ENCODE results near the gene SLC35G4.

- TF ChIP-seq CTCF (IDR thresholded peaks at IDR 0.05): no peak
- TF ChIP-seq REST (IDR thresholded peaks at IDR 0.05; ENCODE audit: insufficient read depth in 1 of 2, low read depth in 2 of 2, low read length in 1 of 2): no peak
- TF ChIP-seq TCF7L2 (IDR thresholded peaks at IDR 0.05; ENCODE audit: low read depth, low read length): no peak
Measured at GRCh38 chr18:11653521-11653920, 44.1 kb downstream of the SLC35G4 start.

All from Panc1 (cell line).